Endothelial cell of umbilical vein (primary cell): Measurements from ENCODE around the gene PTPRK. TPM values are rescaled to one million over a fixed set of nuclear protein-coding genes. Genes with fewer than 3 reads are reported as not detected.

Experiments used
- BruUV-seq: library from RNA; stranded (reverse); fragments of 400-500 nt; replicated peaks from 2 replicates; lab custom pipeline; 2021; lab: Mats Ljungman, UMichigan
- CTCF ChIA-PET: fragments of 300-600, 350-600 bp; sonication (Branson Sonifier 250); formaldehyde crosslinking; loops from one replicate; lab custom pipeline; 2021; ENCODE audit warnings: antibody characterized with exemption, inconsistent platforms; lab: Charles Lee
- POLR2A ChIA-PET: fragments of 300-600, 350-600 bp; sonication (Branson Sonifier 250); formaldehyde crosslinking; loops from one replicate; lab custom pipeline; 2021; ENCODE audit warnings: antibody characterized with exemption, inconsistent platforms; lab: Charles Lee
- DNase-seq: peaks from one replicate; pipeline ENCODE4 v3.0.0-alpha.2; 2011; ENCODE audit warnings: low read depth, low spot score
- FAIRE-seq: peaks from 2 replicates; lab custom pipeline; 2011; peaks lifted over from hg19 to GRCh38; lab: Jason Lieb, UNC
- H2AFZ ChIP-seq: 2 replicates; pipeline ENCODE4 v1.6.0; 2012; ENCODE audit warnings: low read depth, low read length, control low read depth, inconsistent platforms
- H3K27ac ChIP-seq: 2 replicates; pipeline ENCODE4 v1.5.1; 2011; ENCODE audit warnings: low read depth, mild to moderate bottlenecking, control low read depth, low read length, moderate library complexity; ENCODE audit not compliant: insufficient read depth
- H3K27me3 ChIP-seq, 2 experiments: 2 replicates each; pipeline versions ENCODE4 v1.6.0 to v1.6.1; 2011; ENCODE audit warnings: low read length in 2 of 2, mixed read lengths in 1 of 2; ENCODE audit not compliant: control insufficient read depth in 2 of 2, insufficient read depth in 2 of 2
- H3K36me3 ChIP-seq, 2 experiments: 2 replicates in 1 of 2; 3 replicates in 1 of 2; pipeline ENCODE4 v1.5.1; 2011; ENCODE audit warnings: low read length in 2 of 2, mild to moderate bottlenecking in 1 of 2, moderate library complexity in 1 of 2; ENCODE audit not compliant: control insufficient read depth in 2 of 2, insufficient read depth in 2 of 2; ENCODE audit errors: extremely low read depth in 1 of 2
- H3K4me1 ChIP-seq: 3 replicates; pipeline ENCODE4 v1.5.1; 2011; ENCODE audit warnings: mild to moderate bottlenecking, low read length; ENCODE audit not compliant: control insufficient read depth, insufficient read depth; ENCODE audit errors: extremely low read depth
- H3K4me2 ChIP-seq: 2 replicates; pipeline ENCODE4 v1.6.1; 2011; ENCODE audit warnings: low read length, control low read depth, mixed read lengths; ENCODE audit not compliant: insufficient read depth
- H3K4me3 ChIP-seq, 3 experiments: fragments of 200-600 bp in 1 of 3; sonication (generic), shearing (Covaris generic) in 1 of 3; replicated peaks in 1 of 3; 2 replicates each; pipeline ENCODE4 v1.5.1; 2011 to 2016; ENCODE audit warnings: control low read depth in 3 of 3, low read length in 3 of 3, mild to moderate bottlenecking in 2 of 3, inconsistent platforms in 1 of 3, low read depth in 1 of 3, moderate library complexity in 1 of 3; ENCODE audit not compliant: insufficient read depth in 1 of 3
- H3K79me2 ChIP-seq: 2 replicates; pipeline ENCODE4 v1.6.0; 2012; ENCODE audit warnings: low read length, inconsistent platforms; ENCODE audit not compliant: control insufficient read depth, insufficient read depth
- H3K9ac ChIP-seq: replicated peaks from 2 replicates; pipeline ENCODE3; 2011; ENCODE audit warnings: low read length, control low read depth; ENCODE audit not compliant: insufficient read depth; ENCODE audit errors: extremely low read depth
- H3K9me1 ChIP-seq: replicated peaks from 3 replicates; pipeline ENCODE4 v1.6.0; 2011; ENCODE audit warnings: mild to moderate bottlenecking, low read length; ENCODE audit not compliant: control insufficient read depth, insufficient read depth; ENCODE audit errors: extremely low read depth
- H3K9me3 ChIP-seq: replicated peaks from 2 replicates; pipeline ENCODE4 v1.5.1; 2012; ENCODE audit warnings: low read length, inconsistent platforms; ENCODE audit not compliant: control insufficient read depth, insufficient read depth
- H4K20me1 ChIP-seq: replicated peaks from 2 replicates; pipeline ENCODE3; 2011; ENCODE audit warnings: mild to moderate bottlenecking, low read length; ENCODE audit not compliant: control insufficient read depth, insufficient read depth; ENCODE audit errors: extremely low read depth
- EZH2 ChIP-seq: IDR thresholded peaks from 2 replicates; pipeline ENCODE4 v1.6.1; 2012; ENCODE audit warnings: borderline replicate concordance, low read depth, mild to moderate bottlenecking, moderate library complexity, low read length, inconsistent platforms; ENCODE audit not compliant: severe bottlenecking
- FOS ChIP-seq: IDR thresholded peaks from 2 replicates; pipeline ENCODE4 v1.6.1; 2011; ENCODE audit warnings: mild to moderate bottlenecking, low read length, moderate library complexity, borderline replicate concordance; ENCODE audit not compliant: insufficient read depth
- GATA2 ChIP-seq: IDR thresholded peaks from 2 replicates; pipeline ENCODE4 v1.7.0; 2011; ENCODE audit warnings: low read depth, mild to moderate bottlenecking, moderate library complexity, mixed read lengths, low read length; ENCODE audit not compliant: insufficient read length, insufficient read depth
- JUN ChIP-seq: IDR thresholded peaks from 2 replicates; pipeline ENCODE4 v1.6.1; 2011; ENCODE audit warnings: borderline replicate concordance, low read depth; ENCODE audit not compliant: insufficient read length, insufficient read depth
- MYC ChIP-seq: IDR thresholded peaks from one replicate; pipeline ENCODE4 v1.6.1; 2011; ENCODE audit warnings: mild to moderate bottlenecking, low read depth, low read length
- POLR2A ChIP-seq: IDR thresholded peaks from 2 replicates; pipeline ENCODE4 v1.6.1; 2012; ENCODE audit warnings: low read depth, mild to moderate bottlenecking, control low read depth, low read length
- POLR2AphosphoS5 ChIP-seq: IDR thresholded peaks from 2 replicates; pipeline ENCODE4 v1.6.1; 2012; ENCODE audit warnings: low read depth, mild to moderate bottlenecking, control low read depth, low read length, moderate library complexity; ENCODE audit not compliant: insufficient read depth
- dilution Hi-C: fragments of 300-500 bp; cut with MboI; formaldehyde crosslinking; loops from one replicate; pipeline ENCODE4 v1.15.0; 2019; ENCODE audit warnings: low sequenced_read_pairs; ENCODE audit not compliant: extremely low pct_ligation_motif_present
- intact Hi-C: fragments of 100-400 bp; cut with micrococcal nuclease; formaldehyde crosslinking; loops from one replicate; pipeline ENCODE4 v1.10.0; 2022
- polyA plus RNA-seq, 4 experiments: library from polyadenylated mRNA; depleted of rRNA in 3 of 4; stranded (reverse) in 3 of 4; unstranded in 1 of 4; fragments of >200 nt; gene quantifications; 2 replicates each; pipeline versions ENCODE4 v1.2.1 to v1.2.3, GENCODE V29; 2011 to 2012; ENCODE audit warnings: missing spikeins in 1 of 4
- total RNA-seq: library from RNA; stranded (reverse); gene quantifications from 2 replicates; pipeline ENCODE4 v1.2.3, GENCODE V29; 2021
- TF ChIP-seq, protein P1 (sequence below), 2 donors: IDR thresholded peaks; 1 replicate in 1 of 2; 2 replicates in 1 of 2; pipeline ENCODE4 v1.5.1; 2011; ENCODE audit warnings: low read length in 2 of 2, mild to moderate bottlenecking in 2 of 2, moderate library complexity in 2 of 2, control low read depth in 1 of 2, inconsistent platforms in 1 of 2, low read depth in 1 of 2; ENCODE audit not compliant: insufficient read depth in 1 of 2; ENCODE audit errors: extremely low read depth in 1 of 2
- TF ChIP-seq, protein P2 (sequence below): IDR thresholded peaks from 2 replicates; pipeline ENCODE4 v1.6.1; 2011; ENCODE audit not compliant: insufficient read depth, insufficient read length

PTPRK gene
- total and polyA plus RNA-seq, 2 donors (not counting 3 experiments of a cell fraction or from before 2014, with no cell fraction given): 15.2 to 74.0 TPM

DNA sequence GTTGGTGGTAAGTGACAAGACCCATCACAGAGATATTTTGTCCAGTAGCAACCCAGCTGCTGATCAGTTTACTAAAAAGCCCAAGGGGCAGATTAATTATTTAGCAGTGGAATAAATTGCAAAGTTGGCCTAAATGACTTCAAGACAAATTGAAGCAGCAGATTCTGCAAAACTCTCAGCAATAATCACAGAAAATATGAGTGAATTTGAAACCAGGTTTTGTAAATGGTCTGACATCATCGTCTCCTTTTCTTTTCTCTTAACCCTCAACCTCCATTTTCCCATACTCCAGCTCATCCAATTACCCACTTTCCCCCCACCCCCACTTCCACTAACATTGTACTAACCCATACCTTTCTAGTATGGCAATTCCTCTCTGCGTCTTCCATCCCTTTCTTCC is 11.3 kb upstream of the PTPRK start:
- Histone ChIP-seq H3K27me3 (no peaks in the 10 kb centered on the region), H3K79me2 (no peaks in the 10 kb centered on the region), H3K4me1 (no peaks in the 10 kb centered on the region), H3K4me2 (no peak overlapping the region), H3K9me1 (peaks cover 3% of the 10 kb centered on the region), H4K20me1 (no peaks in the 10 kb centered on the region), H2AFZ (no peak overlapping the region), H3K36me3 (no peaks in the 10 kb centered on the region), H3K4me3 (no peak overlapping the region), H3K9ac (no peak overlapping the region), H3K9me3 (no peaks in the 10 kb centered on the region), H3K27ac (no peak overlapping the region)
- no peak for DNase-seq
- TF ChIP-seq MYC (no peak), EZH2 (no peak), GATA2 (no peak), FOS (no peak), JUN (no peak), POLR2AphosphoS5 (no peak), POLR2A (no peak)
- TF ChIP-seq, protein P1, sequence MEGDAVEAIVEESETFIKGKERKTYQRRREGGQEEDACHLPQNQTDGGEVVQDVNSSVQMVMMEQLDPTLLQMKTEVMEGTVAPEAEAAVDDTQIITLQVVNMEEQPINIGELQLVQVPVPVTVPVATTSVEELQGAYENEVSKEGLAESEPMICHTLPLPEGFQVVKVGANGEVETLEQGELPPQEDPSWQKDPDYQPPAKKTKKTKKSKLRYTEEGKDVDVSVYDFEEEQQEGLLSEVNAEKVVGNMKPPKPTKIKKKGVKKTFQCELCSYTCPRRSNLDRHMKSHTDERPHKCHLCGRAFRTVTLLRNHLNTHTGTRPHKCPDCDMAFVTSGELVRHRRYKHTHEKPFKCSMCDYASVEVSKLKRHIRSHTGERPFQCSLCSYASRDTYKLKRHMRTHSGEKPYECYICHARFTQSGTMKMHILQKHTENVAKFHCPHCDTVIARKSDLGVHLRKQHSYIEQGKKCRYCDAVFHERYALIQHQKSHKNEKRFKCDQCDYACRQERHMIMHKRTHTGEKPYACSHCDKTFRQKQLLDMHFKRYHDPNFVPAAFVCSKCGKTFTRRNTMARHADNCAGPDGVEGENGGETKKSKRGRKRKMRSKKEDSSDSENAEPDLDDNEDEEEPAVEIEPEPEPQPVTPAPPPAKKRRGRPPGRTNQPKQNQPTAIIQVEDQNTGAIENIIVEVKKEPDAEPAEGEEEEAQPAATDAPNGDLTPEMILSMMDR (IDR thresholded peaks at IDR 0.05; ENCODE audit: extremely low read depth in 1 of 2, insufficient read depth in 1 of 2, low read depth in 1 of 2, low read length in 2 of 2): no peak
- TF ChIP-seq, protein P2, sequence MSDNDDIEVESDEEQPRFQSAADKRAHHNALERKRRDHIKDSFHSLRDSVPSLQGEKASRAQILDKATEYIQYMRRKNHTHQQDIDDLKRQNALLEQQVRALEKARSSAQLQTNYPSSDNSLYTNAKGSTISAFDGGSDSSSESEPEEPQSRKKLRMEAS: no peak
- ChIA-PET CTCF (interaction anchor here (0.6 kb wide), 1 partner anchor 361 kb away, joined by 3 read pairs; no protein-coding TSS in a partner anchor), POLR2A (no interaction called here)
- BruUV-seq: no TSS peak
- no peak for FAIRE-seq
- intact Hi-C loops: no loop called here
- dilution Hi-C loops: no loop called here
